Smooth muscle cell (in vitro differentiated cells): ENCODE measurements around the gene GLS. TPM values are rescaled to one million over a fixed set of nuclear protein-coding genes. Genes with fewer than 3 reads are reported as not detected.
"Not testable (repeated sequence)": the region's sequence is repeated elsewhere in the genome, so short reads cannot be mapped to it uniquely, and the experiment has no call there.

Experiments used
- DNase-seq: peaks from one replicate; lab custom pipeline; 2025; ENCODE audit not compliant: unreplicated experiment; lab: John Stamatoyannopoulos, UW
- H2AFZ ChIP-seq: fragments of 200-600 bp; sonication (generic); 2 replicates; pipeline ENCODE4 v1.6.0; 2016; ENCODE audit warnings: antibody characterized with exemption, low read depth, mild to moderate bottlenecking
- H3F3A ChIP-seq: fragments of 200-600 bp; sonication (generic); 2 replicates; pipeline ENCODE4 v1.6.0; 2017; ENCODE audit warnings: antibody characterized with exemption, low read depth
- H3K27ac ChIP-seq: fragments of 200-600 bp; sonication (generic); 2 replicates; pipeline ENCODE4 v1.5.1; 2016; ENCODE audit warnings: low read depth, mild to moderate bottlenecking
- H3K27me3 ChIP-seq: fragments of 200-600 bp; sonication (generic); 2 replicates; pipeline ENCODE4 v1.6.1; 2016; ENCODE audit warnings: low read depth, mild to moderate bottlenecking
- H3K36me3 ChIP-seq: fragments of 200-600 bp; sonication (generic); 2 replicates; pipeline ENCODE4 v1.5.1; 2016; ENCODE audit warnings: low read depth
- H3K4me1 ChIP-seq: fragments of 200-600 bp; sonication (generic); 2 replicates; pipeline ENCODE4 v1.5.1; 2016; ENCODE audit warnings: low read depth
- H3K4me2 ChIP-seq: fragments of 200-600 bp; sonication (generic); 2 replicates; pipeline ENCODE4 v1.6.0; 2016; ENCODE audit warnings: mild to moderate bottlenecking
- H3K4me3 ChIP-seq: fragments of 200-600 bp; sonication (generic); 2 replicates; pipeline ENCODE4 v1.5.1; 2016; ENCODE audit warnings: mild to moderate bottlenecking
- H3K79me2 ChIP-seq: fragments of 200-600 bp; sonication (generic); 2 replicates; pipeline ENCODE4 v1.6.0; 2016; ENCODE audit warnings: low read depth, mild to moderate bottlenecking
- H3K9ac ChIP-seq: fragments of 200-600 bp; sonication (generic); 2 replicates; pipeline ENCODE4 v1.6.0; 2016; ENCODE audit warnings: low read depth
- H3K9me3 ChIP-seq: fragments of 200-600 bp; sonication (generic); replicated peaks from 2 replicates; pipeline ENCODE4 v1.5.1; 2016; ENCODE audit warnings: low read depth
- H4K20me1 ChIP-seq: fragments of 200-600 bp; sonication (generic); 2 replicates; pipeline ENCODE4 v1.6.0; 2016; ENCODE audit warnings: low read depth
- WGBS: methylation state at CpG from one replicate; pipeline ENCODE4 v1.1.7; 2016; ENCODE audit warnings: low lambda C conversion rate; 5-methylcytosine and 5-hydroxymethylcytosine counted together
- polyA plus RNA-seq: library from polyadenylated mRNA; unstranded; fragments of >200 nt; fragmentation: Nextera tagmentation; extraction: Ambion mirVana; gene quantifications from 2 replicates; pipeline ENCODE4 v1.2.1, GENCODE V29; 2016
- total RNA-seq: library from RNA; depleted of rRNA; stranded (reverse); fragments of >200 nt; gene quantifications from 2 replicates; pipeline ENCODE4 v1.2.3, GENCODE V29; 2014
- TF ChIP-seq, protein P1 (sequence below): fragments of 200-600 bp; sonication (generic); IDR thresholded peaks from 2 replicates; pipeline ENCODE4 v1.5.1; 2017; ENCODE audit warnings: borderline replicate concordance, mild to moderate bottlenecking, antibody characterized with exemption; ENCODE audit not compliant: insufficient read depth, poor library complexity, severe bottlenecking

Gene GLS
- total and polyA plus RNA-seq, 2 experiments from 2014 or later = 76.2 to 454 TPM

DNA sequence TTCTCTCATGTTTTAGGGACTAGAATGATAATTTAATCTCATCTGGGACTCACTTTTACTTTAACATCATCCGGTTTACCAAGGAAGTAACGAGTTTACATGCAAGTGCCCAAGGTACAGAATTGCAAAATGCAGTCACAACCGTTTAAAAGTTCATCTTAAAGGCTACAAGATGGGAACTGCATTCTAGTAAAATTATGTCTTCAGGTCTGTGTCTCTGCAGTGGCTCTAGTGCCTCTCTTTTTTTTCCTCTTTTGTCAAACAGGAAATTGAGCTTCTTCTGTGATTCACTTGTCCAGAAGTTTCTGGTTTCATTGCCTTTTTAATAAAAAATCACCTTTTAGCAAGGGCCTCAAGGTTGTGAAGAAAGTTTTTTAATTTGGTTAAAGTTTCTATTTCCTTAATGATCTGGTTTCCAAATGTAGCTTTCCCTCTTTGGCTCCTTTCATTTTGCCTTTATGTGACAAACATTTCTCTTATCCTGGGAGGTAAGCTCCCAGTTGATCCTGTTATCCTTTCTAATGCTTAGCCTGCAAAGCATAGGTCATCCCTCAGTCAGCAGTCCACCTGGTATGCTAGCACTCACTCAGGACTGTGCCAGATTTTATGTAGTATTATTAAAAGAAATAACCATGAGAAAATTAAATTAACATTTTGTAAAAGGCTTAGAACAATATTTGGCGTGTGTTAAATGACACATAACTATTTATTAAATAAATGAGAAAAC, 2.4 kb downstream of the GLS start:
- TF ChIP-seq, protein P1, sequence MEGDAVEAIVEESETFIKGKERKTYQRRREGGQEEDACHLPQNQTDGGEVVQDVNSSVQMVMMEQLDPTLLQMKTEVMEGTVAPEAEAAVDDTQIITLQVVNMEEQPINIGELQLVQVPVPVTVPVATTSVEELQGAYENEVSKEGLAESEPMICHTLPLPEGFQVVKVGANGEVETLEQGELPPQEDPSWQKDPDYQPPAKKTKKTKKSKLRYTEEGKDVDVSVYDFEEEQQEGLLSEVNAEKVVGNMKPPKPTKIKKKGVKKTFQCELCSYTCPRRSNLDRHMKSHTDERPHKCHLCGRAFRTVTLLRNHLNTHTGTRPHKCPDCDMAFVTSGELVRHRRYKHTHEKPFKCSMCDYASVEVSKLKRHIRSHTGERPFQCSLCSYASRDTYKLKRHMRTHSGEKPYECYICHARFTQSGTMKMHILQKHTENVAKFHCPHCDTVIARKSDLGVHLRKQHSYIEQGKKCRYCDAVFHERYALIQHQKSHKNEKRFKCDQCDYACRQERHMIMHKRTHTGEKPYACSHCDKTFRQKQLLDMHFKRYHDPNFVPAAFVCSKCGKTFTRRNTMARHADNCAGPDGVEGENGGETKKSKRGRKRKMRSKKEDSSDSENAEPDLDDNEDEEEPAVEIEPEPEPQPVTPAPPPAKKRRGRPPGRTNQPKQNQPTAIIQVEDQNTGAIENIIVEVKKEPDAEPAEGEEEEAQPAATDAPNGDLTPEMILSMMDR = no peak
- peak overlapping the region; percentile 92 for H3K9ac ChIP-seq
- peak overlapping the region; percentile 79 for H3K4me3 ChIP-seq
- H3K4me1 ChIP-seq = peaks cover 30% of the 10 kb centered on the region
- no peak for DNase-seq
- H3F3A ChIP-seq = no peaks in the 10 kb centered on the region
- 30% methylated on average over 4 of the region's 4 CpGs for WGBS
- peak overlapping the region; percentile 97 for H3K27ac ChIP-seq
- H4K20me1 ChIP-seq = peaks cover 73% of the 10 kb centered on the region
- no peak overlapping the region for H2AFZ ChIP-seq
- H3K27me3 ChIP-seq = no peaks in the 10 kb centered on the region
- peak overlapping the region; percentile 93 for H3K4me2 ChIP-seq
- no peaks in the 10 kb centered on the region for H3K36me3 ChIP-seq
- H3K79me2 ChIP-seq = peaks cover 74% of the 10 kb centered on the region
- no peaks in the 10 kb centered on the region for H3K9me3 ChIP-seq

DNA sequence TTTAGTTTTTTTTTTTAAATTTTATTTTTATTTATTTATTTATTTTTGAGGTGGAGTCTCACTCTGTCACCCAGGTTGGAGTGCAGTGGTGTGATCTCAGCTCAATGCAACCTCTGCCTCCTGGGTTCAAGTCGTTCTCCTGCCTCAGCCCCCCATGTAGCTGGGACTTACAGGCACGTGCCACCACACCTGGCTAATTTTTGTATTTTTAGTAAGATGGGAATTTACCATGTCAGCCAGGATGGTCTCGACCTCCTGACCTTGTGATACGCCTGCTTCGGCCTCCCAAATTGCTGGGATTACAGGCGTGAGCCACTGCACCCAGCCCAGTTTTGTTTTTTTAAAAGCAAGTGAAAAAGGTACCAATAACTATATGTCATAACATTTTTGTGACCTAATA, 5.2 kb downstream of the GLS start:
- H3K4me2 ChIP-seq = peak overlapping the region; percentile 93
- peaks cover 28% of the 10 kb centered on the region for H3K4me1 ChIP-seq
- not testable (repeated sequence) for H3K9ac ChIP-seq, H3K27ac ChIP-seq, H2AFZ ChIP-seq, DNase-seq, H3F3A ChIP-seq, H3K36me3 ChIP-seq, H3K27me3 ChIP-seq, H3K9me3 ChIP-seq
- H3K4me3 ChIP-seq = peak overlapping the region; percentile 79
- peaks cover 97% of the 10 kb centered on the region for H3K79me2 ChIP-seq
- WGBS = 93% methylated on average over 6 of the region's 6 CpGs
- H4K20me1 ChIP-seq = peaks cover 99% of the 10 kb centered on the region

DNA sequence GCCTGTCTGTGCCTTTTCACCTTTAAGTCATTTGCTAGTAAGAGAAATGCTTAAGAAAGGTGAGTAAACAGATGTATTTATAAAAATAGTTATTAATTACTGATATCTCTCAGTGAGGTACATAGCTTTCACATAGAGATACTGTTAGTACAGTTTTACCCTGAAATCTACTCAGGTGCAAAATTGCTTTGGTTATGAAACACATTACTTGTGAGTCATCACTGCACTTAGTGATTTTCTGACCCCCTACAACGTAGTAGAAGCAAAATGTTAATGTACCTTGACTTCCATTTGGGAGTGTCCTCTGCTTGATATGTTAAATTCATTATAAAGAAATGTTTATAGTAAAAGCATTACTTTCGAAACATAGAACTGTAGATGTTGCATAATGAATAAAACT, 6.5 kb downstream of the GLS start:
- DNase-seq = no peak
- TF ChIP-seq, protein P1 = no peak
- no peaks in the 10 kb centered on the region for H3K9me3 ChIP-seq
- H3K36me3 ChIP-seq = peaks cover 7% of the 10 kb centered on the region
- H3K4me3 ChIP-seq = peak overlapping the region; percentile 79
- no peak overlapping the region for H3K9ac ChIP-seq
- peak overlapping the region; percentile 93 for H3K4me2 ChIP-seq
- H4K20me1 ChIP-seq = peaks cover 100% of the 10 kb centered on the region
- no peak overlapping the region for H2AFZ ChIP-seq
- peaks cover 100% of the 10 kb centered on the region for H3K79me2 ChIP-seq
- H3K27me3 ChIP-seq = no peaks in the 10 kb centered on the region
- H3K4me1 ChIP-seq = peaks cover 33% of the 10 kb centered on the region
- no peaks in the 10 kb centered on the region for H3F3A ChIP-seq
- 67% methylated on average over 2 of the region's 2 CpGs for WGBS
- H3K27ac ChIP-seq = peak overlapping the region; percentile 38

DNA sequence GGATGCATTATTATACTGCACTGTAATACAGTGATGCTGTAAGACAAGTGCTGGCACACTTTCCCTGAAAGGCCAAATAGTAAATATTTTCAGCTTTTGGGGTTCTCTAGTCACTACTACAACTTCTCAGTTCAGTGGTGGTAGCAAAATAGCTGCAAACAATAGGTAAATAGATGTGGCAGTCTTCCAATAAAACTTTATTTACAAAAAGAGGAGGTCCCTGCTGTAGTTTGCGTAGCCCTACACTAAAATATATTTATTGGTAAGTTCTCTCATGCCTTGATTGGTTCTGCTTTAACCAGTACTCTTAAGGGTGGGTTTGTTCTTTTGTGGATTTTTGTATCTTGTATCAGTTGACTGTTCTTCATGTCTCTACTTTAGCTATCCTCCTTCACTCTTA, 7.8 kb downstream of the GLS start:
- 100% methylated on average over 1 of the region's 1 CpG for WGBS
- Histone ChIP-seq H3K4me3 (peak overlapping the region; percentile 79), H3K27ac (peak overlapping the region; percentile 54), H4K20me1 (peaks cover 100% of the 10 kb centered on the region), H2AFZ (no peak overlapping the region), H3K36me3 (peaks cover 7% of the 10 kb centered on the region), H3K9ac (no peak overlapping the region), H3K4me2 (peak overlapping the region; percentile 93), H3K79me2 (peaks cover 100% of the 10 kb centered on the region), H3K4me1 (peaks cover 21% of the 10 kb centered on the region), H3K27me3 (no peaks in the 10 kb centered on the region), H3F3A (no peaks in the 10 kb centered on the region), H3K9me3 (no peaks in the 10 kb centered on the region)
- TF ChIP-seq, protein P1 = no peak
- DNase-seq = no peak
